ENCODE results near the gene PPIG.

GRCh38 chr2:169641464-169641863 lies 57.3 kb downstream of the PPIG start:
- TF ChIP-seq, protein P1, sequence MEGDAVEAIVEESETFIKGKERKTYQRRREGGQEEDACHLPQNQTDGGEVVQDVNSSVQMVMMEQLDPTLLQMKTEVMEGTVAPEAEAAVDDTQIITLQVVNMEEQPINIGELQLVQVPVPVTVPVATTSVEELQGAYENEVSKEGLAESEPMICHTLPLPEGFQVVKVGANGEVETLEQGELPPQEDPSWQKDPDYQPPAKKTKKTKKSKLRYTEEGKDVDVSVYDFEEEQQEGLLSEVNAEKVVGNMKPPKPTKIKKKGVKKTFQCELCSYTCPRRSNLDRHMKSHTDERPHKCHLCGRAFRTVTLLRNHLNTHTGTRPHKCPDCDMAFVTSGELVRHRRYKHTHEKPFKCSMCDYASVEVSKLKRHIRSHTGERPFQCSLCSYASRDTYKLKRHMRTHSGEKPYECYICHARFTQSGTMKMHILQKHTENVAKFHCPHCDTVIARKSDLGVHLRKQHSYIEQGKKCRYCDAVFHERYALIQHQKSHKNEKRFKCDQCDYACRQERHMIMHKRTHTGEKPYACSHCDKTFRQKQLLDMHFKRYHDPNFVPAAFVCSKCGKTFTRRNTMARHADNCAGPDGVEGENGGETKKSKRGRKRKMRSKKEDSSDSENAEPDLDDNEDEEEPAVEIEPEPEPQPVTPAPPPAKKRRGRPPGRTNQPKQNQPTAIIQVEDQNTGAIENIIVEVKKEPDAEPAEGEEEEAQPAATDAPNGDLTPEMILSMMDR (IDR thresholded peaks at IDR 0.05), result no peak
- no peak for TF ChIP-seq POLR2A (IDR thresholded peaks at IDR 0.05)

All from adrenal gland (tissue), 5 donors.